HG03045 (cell line): ENCODE data around the gene ZBTB2.
"Not testable (repeated sequence)": the region's sequence is repeated elsewhere in the genome, so short reads cannot be mapped to it uniquely, and the experiment has no call there.

Source experiments
- ATAC-seq: cut with Tn5 transposase; IDR thresholded peaks from one replicate; pipeline ENCODE4 v1.9.1; 2021; ENCODE audit warnings: mild to moderate bottlenecking, moderate library complexity; ENCODE audit not compliant: unreplicated experiment

ZBTB2 gene

DNA sequence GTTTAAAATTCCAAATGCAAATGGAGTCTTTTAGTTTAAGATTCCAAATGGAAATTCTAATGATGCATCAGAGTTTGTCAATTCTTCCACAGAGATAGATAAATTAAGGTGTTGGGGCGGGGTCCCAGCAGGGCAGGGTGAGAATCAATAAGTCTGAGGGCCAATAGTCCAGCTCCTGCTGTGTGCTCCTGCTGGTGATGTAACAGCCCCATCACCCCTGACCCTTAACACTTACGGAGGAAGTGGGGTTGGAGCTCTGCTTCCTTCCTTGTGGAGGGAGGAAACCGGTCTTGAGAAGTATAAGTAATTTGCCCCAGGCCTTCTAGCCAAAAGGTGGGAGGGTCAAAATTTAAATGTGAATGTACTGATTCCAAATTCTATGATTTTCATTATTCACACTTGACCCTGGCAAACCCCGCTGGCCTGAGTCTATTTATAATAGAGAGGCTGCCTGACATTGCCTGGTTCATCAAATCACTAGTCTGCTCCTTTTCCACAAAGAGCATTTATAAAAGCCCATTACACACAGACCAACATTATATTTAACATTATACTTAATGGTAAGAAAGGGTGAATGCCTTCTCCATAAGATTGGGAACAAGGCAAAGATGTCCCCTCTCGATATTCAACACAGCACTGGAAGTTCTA is 17.2 kb downstream of the ZBTB2 start:
- no peak for ATAC-seq

DNA sequence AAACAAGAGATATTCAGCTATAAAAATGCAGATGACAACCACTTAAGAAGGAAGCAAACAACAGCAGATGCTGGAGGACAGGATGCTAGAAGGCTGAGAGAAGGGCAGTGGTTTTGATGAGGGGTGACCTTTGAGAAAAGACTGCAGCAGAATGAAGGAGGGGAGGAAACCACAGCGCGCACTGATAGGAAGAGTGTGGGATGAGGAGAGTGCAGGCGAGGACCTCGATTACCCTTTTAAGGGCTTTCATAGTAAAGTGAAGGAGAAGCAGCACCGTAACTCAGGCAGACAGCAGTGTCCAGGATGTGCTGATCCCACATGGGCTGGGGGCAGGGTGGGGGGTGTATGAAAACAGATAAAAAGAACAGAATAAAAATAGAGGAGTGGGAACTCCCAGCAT is 19.2 kb downstream of the ZBTB2 start:
- ATAC-seq: no peak

DNA sequence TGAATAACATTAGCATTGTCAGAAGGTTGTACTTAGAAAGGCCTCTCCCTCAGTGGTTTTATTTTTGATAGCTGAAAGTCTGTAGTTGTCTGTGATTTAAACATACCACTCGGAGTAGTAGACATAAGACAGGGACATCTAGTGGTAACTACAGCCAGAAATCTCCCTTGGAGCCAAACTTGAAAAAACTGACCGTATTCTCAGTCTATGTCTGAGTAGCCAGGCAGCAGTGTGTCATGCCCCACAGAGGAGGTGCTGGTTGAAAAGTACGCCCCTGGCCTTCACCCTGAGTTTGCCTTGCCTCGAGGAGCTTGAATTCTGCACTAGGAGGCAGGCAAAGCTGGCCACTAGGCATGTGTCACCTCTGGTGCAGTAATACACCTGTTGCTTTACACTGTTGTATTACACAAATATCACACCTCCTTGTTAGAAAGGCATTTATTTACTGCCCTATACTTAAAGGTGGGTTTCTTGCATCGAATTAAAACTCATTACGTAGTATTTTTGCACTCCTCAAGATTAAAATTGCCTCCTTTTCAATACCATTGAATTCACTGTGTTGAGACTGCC is 20.8 kb downstream of the ZBTB2 start:
- no peak for ATAC-seq

DNA sequence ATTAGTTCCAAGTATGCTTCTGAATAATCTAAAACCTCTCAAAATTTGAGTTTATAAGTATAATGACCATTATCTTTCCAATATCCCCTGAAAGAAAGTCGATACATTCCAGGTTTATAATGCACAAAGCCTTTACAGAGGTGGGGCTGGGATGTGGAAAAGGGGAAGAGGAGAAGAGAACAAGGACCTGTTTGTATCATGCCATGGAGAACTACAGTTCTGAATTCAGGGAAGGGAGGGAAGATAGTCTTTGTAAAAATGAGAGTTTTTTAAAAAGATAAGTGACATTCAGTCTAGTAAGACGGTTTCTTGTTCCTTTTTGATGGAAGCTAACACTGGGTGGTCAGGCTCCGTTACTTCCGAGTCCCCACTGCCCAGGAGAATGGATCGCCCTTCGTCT is 26.1 kb downstream of the ZBTB2 start:
- ATAC-seq: no peak

DNA sequence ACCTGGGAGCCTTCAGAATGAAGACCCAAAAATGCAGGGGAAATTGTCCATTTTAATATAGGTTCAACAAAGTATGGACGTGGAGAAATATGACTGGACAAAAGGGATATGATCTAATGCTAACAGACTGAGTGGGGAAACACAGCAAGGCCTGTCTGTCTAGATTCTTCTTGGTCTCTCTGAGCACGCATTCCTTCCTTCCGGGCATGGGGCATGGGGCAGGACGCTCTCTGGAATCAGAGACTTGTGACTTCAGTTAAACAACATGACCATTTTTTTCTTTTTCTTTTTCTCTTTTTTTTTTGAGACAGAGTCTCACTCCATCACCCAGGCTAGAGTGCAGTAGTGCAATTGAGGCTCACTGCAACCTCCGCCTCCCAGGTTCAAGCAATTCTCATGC is 31.9 kb downstream of the ZBTB2 start:
- ATAC-seq: no peak

DNA sequence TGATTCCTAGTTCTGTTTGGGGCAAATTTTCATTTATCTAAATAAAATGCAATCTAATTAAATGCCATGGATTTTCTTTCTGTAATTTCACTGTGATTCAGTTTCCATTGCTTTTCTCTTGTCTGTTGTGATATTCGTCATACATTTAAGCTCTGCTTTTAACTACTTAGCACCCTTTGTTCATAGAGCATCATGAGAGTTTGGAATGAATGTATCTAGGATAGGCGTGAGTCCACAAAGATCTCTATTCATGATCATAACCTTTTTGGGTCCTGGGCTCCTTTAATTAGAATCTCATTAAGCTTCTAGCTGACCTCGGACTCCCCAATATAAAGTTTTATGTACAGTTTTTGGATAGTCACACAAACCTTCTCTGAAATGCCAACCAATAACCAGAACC is 32.9 kb downstream of the ZBTB2 start:
- ATAC-seq: no peak

DNA sequence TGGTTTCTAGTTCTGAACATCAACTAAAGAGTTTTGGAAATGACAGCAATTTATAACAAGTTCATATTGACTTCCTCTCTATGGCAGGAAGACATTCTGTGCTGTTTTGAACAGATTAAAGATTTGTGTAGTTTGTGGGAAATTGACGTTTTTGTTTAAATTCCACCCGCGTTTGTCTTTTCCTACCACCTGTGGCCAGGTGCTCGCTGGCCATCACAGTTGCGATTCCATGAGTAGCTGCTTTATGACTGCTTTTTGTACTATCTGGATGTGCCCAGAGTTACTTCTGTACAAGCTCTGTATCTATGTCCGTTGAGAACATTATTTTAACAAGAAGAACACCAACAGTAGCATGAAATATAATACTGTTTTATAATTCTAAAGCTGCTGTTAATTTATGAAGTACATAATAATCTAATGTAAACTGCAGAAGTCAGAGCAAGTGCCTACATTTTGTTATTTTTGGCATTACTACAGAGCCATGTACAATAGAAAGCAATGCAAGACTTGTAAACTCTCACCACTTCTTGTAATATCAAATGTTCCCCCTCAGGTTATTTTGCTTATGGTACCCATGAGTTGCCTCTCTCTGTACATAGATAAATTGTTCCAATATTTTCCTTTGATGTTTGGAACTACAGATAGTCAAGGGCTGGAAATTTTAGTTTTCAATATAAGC is 33.5 kb downstream of the ZBTB2 start:
- no peak for ATAC-seq

DNA sequence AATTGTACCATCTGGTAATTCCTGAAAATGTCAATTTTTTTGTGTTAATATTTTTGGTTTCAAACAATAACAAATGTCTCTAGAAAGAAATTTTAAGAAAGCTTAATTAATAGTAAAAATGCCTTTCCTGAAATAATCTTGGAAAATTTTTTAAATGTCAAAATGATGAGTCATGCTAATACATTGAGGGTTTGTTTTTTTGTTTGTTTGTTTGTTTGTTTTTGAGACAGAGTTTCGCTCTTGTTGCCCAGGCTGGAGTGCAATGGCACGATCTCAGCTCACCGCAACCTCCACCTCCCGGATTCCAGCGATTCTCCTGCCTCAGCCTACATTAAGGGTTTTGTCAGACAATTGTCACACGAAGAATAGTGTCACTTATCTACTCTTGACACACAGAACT is 34.4 kb downstream of the ZBTB2 start:
- ATAC-seq: not testable (repeated sequence)

DNA sequence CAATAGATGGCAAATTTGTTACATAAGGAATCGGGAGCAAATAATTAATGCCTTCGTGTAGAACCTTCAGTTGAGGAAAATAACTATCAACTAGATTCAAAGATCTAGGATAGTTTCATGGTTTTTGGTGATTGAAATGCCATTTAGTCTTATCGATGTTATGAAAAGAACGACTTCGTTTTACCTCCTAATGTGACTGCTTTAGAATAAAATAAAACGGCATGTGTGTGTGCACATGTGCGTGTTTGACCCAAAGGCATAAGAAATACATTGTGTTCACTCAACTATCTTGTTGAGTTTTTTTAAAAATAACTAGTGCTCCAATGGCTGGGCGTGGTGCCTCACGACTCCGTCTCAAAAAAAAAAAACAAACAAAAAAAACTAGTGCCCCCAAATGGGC is 37.6 kb downstream of the ZBTB2 start:
- no peak for ATAC-seq

DNA sequence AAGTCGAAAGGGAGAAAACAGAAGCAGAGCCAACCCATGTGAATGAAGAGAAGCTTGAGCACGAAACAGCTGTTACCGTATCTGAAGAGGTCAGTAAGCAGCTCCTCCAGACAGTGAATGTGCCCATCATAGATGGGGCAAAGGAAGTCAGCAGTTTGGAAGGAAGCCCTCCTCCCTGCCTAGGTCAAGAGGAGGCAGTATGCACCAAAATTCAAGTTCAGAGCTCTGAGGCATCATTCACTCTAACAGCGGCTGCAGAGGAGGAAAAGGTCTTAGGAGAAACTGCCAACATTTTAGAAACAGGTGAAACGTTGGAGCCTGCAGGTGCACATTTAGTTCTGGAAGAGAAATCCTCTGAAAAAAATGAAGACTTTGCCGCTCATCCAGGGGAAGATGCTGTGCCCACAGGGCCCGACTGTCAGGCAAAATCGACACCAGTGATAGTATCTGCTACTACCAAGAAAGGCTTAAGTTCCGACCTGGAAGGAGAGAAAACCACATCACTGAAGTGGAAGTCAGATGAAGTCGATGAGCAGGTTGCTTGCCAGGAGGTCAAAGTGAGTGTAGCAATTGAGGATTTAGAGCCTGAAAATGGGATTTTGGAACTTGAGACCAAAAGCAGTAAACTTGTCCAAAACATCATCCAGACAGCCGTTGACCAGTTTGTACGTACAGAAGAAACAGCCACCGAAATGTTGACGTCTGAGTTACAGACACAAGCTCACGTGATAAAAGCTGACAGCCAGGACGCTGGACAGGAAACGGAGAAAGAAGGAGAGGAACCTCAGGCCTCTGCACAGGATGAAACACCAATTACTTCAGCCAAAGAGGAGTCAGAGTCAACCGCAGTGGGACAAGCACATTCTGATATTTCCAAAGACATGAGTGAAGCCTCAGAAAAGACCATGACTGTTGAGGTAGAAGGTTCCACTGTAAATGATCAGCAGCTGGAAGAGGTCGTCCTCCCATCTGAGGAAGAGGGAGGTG is 38.7 kb downstream of the ZBTB2 start:
- ATAC-seq: no peak

DNA sequence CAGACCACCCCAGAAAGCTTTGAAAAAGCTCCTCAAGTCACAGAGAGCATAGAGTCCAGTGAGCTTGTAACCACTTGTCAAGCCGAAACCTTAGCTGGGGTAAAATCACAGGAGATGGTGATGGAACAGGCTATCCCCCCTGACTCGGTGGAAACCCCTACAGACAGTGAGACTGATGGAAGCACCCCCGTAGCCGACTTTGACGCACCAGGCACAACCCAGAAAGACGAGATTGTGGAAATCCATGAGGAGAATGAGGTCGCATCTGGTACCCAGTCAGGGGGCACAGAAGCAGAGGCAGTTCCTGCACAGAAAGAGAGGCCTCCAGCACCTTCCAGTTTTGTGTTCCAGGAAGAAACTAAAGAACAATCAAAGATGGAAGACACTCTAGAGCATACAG is 39.6 kb downstream of the ZBTB2 start:
- ATAC-seq: no peak

DNA sequence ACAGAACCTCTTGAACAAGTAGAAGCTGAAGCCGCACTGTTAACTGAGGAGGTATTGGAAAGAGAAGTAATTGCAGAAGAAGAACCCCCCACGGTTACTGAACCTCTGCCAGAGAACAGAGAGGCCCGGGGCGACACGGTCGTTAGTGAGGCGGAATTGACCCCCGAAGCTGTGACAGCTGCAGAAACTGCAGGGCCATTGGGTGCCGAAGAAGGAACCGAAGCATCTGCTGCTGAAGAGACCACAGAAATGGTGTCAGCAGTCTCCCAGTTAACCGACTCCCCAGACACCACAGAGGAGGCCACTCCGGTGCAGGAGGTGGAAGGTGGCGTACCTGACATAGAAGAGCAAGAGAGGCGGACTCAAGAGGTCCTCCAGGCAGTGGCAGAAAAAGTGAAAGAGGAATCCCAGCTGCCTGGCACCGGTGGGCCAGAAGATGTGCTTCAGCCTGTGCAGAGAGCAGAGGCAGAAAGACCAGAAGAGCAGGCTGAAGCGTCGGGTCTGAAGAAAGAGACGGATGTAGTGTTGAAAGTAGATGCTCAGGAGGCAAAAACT is 40.1 kb downstream of the ZBTB2 start:
- no peak for ATAC-seq

DNA sequence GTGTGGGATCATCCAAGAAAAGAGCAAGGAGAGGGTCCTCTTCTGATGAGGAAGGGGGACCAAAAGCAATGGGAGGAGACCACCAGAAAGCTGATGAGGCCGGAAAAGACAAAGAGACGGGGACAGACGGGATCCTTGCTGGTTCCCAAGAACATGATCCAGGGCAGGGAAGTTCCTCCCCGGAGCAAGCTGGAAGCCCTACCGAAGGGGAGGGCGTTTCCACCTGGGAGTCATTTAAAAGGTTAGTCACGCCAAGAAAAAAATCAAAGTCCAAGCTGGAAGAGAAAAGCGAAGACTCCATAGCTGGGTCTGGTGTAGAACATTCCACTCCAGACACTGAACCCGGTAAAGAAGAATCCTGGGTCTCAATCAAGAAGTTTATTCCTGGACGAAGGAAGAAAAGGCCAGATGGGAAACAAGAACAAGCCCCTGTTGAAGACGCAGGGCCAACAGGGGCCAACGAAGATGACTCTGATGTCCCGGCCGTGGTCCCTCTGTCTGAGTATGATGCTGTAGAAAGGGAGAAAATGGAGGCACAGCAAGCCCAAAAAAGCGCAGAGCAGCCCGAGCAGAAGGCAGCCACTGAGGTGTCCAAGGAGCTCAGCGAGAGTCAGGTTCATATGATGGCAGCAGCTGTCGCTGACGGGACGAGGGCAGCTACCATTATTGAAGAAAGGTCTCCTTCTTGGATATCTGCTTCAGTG is 40.8 kb downstream of the ZBTB2 start:
- ATAC-seq: no peak

DNA sequence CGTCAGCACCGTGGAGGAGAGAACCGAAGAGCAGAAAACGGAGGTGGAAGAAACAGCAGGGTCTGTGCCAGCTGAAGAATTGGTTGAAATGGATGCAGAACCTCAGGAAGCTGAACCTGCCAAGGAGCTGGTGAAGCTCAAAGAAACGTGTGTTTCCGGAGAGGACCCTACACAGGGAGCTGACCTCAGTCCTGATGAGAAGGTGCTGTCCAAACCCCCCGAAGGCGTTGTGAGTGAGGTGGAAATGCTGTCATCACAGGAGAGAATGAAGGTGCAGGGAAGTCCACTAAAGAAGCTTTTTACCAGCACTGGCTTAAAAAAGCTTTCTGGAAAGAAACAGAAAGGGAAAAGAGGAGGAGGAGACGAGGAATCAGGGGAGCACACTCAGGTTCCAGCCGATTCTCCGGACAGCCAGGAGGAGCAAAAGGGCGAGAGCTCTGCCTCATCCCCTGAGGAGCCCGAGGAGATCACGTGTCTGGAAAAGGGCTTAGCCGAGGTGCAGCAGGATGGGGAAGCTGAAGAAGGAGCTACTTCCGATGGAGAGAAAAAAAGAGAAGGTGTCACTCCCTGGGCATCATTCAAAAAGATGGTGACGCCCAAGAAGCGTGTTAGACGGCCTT is 41.6 kb downstream of the ZBTB2 start:
- ATAC-seq: no peak

DNA sequence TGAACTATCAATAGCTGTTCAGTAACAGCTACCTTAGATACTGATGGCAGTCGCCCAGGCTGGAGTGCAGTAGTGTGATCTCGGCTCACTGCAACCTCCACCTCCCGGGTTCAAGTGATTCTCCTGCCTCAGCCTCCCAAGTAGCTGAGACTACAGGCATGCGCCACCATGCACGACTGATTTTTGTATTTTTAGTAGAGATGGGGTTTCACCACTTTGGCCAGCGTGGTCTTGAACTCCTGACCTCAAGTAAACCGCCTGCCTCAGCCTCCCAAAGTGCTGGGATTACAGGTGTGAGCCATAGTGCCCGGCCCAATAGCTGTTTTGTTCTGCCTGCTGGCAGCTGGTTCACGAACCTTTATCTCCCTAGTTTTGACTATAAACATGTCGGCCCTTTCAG is 48.6 kb downstream of the ZBTB2 start:
- ATAC-seq: not testable (repeated sequence)

DNA sequence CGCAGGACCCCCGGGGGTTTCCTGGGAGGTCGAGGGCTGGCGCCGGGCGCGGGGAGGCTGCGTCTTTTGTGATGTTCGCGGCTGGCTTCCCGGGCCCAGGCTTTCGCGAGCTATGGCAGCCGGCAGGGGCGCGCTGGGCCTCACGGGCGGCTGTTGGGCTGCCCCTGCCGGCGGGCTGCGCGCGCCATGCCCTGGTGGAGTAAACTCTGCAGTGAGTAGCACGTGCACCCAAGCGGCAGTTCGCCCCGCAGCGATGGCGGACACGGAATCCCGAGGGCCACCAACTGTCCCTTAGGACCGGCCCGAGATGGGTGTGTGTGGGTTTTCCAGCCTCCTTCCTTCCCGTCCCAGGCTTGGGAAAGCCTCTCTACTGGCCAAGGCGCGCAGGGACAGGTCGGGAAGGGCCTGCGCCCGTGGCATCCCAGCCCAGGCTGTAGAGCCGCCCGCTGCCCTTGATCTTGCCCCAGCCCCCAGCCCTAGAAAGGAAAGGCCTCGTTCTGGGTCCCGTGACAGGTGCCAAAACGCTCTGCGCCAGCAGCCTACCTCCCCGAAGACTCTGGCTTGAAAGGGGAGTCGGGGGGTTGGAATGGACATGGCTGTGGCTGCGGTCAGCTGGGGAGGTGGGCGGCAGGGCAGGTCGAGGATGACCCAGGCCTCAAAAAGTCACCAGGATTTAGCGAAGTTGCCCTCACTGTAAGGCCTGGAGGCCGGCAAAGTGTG is 49.7 kb downstream of the ZBTB2 start:
- no peak for ATAC-seq

DNA sequence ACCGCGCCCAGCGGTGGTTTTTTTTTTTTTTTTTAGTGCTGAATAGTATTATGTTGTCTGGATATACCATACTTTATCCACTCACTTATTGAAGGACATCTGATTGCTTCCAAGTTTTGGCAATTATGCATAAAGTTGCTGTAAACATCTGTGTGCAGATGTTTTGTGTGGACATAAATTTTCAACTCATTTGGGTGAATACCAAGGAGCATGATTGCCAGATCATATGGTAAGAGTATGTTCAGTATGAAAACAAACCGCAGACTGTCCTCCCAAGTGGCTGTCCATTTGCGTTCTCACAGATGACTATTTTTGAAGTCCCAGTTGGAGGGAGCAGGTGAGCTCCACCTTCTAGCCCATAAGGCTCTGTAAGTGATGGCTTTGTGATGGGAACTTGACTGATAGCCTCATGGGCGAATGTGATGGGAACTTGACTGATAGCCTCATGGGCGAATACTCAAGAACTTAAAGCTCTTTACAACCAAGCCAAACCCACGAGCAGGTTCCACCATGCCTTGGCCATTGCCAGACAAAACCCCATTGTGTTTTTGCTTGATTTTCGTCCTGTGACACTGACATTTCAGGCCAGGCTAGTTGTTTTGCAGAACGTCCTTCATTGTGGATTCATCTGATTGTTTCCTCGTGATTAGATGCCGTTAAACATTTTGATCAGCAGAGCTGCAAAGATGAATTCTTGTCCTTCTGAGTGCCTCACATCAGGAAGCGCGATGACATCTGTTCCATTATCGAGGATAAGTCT is 51.0 kb downstream of the ZBTB2 start:
- ATAC-seq: no peak

DNA sequence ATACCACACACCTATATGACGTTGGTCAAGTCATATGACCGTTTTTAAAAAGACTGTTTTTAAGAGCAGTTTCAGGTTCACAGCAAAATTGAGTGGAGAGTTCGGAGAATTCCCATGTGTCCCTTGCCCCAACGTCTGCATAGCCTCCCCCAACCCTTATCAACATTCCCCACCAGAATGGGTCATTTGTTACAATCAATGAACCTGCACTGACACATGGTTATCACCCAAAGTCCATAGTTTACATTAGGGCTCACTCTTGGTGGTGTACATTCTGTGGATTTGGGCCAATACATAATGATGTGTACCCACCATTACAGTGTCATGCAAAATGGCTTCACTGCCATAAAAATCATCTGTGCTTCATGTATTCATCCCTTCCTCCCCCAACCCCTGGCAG is 52.0 kb downstream of the ZBTB2 start:
- no peak for ATAC-seq
